GM18519 (cell line): ENCODE data around the gene STAB2.

Experiments
- ATAC-seq: cut with Tn5 transposase; IDR thresholded peaks from one replicate; pipeline ENCODE4 v1.9.1; 2021; ENCODE audit warnings: mild to moderate bottlenecking, moderate library complexity; ENCODE audit not compliant: unreplicated experiment, low FRiP score

STAB2 gene

GRCh38 chr12:103583008-103583407, 4.1 kb upstream of the STAB2 start:
- ATAC-seq, result no peak

- no peak for ATAC-seq
Observed at GRCh38 chr12:103586132-103586531, 941 bp upstream of the STAB2 start.

- no peak for ATAC-seq
Observed at GRCh38 chr12:103588680-103589079, 1.6 kb downstream of the STAB2 start.

- no peak for ATAC-seq
Observed at GRCh38 chr12:103589517-103589916, 2.4 kb downstream of the STAB2 start.

GRCh38 chr12:103590271-103590670, 3.2 kb downstream of the STAB2 start:
- no peak for ATAC-seq

- no peak for ATAC-seq
Observed at GRCh38 chr12:103596981-103597380, 9.9 kb downstream of the STAB2 start.

- ATAC-seq, result no peak
Observed at GRCh38 chr12:103599274-103599673, 12.2 kb downstream of the STAB2 start.

GRCh38 chr12:103600967-103601728, 14.1 kb downstream of the STAB2 start:
- no peak for ATAC-seq

GRCh38 chr12:103620395-103620794, 33.3 kb downstream of the STAB2 start:
- no peak for ATAC-seq

GRCh38 chr12:103623716-103624115, 36.6 kb downstream of the STAB2 start:
- ATAC-seq, result no peak

GRCh38 chr12:103626498-103626897, 39.4 kb downstream of the STAB2 start:
- no peak for ATAC-seq

GRCh38 chr12:103627189-103627855, 40.2 kb downstream of the STAB2 start:
- no peak for ATAC-seq

- ATAC-seq, result peak; percentile 62
Observed at GRCh38 chr12:103632554-103633216, 45.6 kb downstream of the STAB2 start.

- no peak for ATAC-seq
Observed at GRCh38 chr12:103634732-103635131, 47.7 kb downstream of the STAB2 start.

GRCh38 chr12:103635419-103635818, 48.3 kb downstream of the STAB2 start:
- no peak for ATAC-seq

- ATAC-seq, result no peak
Observed at GRCh38 chr12:103637021-103637420, 49.9 kb downstream of the STAB2 start.

- ATAC-seq, result no peak
Observed at GRCh38 chr12:103637429-103637828, 50.4 kb downstream of the STAB2 start.

- ATAC-seq, result no peak
Observed at GRCh38 chr12:103639983-103640382, 52.9 kb downstream of the STAB2 start.

GRCh38 chr12:103640410-103640809, 53.3 kb downstream of the STAB2 start:
- ATAC-seq, result no peak

GRCh38 chr12:103640831-103641230, 53.8 kb downstream of the STAB2 start:
- no peak for ATAC-seq

- no peak for ATAC-seq
Observed at GRCh38 chr12:103642240-103642864, 55.3 kb downstream of the STAB2 start.
